Trophoblast cell (in vitro differentiated cells and primary cell): ENCODE data around the gene UPB1.

ENCODE experiments used
- DNase-seq, 2 donors: peaks; one replicate each; pipeline ENCODE4 v3.0.0-alpha.2; 2016
- H2AFZ ChIP-seq: 2 replicates; pipeline ENCODE4 v1.6.1; 2013; ENCODE audit warnings: low read length, moderate library complexity, mild to moderate bottlenecking; ENCODE audit not compliant: insufficient read depth, poor library complexity
- H2AK5ac ChIP-seq: 2 replicates; pipeline ENCODE4 v1.6.1; 2013; ENCODE audit warnings: mild to moderate bottlenecking, low read length
- H2BK120ac ChIP-seq: 2 replicates; pipeline ENCODE4 v1.6.1; 2013; ENCODE audit warnings: low read length, mild to moderate bottlenecking, moderate library complexity; ENCODE audit not compliant: insufficient read depth, poor library complexity
- H2BK12ac ChIP-seq: 2 replicates; pipeline ENCODE4 v1.6.1; 2013; ENCODE audit warnings: mild to moderate bottlenecking, low read length, moderate library complexity
- H2BK5ac ChIP-seq: 2 replicates; pipeline ENCODE4 v1.6.1; 2013; ENCODE audit warnings: low read length, low read depth, moderate library complexity, mild to moderate bottlenecking; ENCODE audit not compliant: poor library complexity
- H3K14ac ChIP-seq: 2 replicates; pipeline ENCODE4 v1.6.1; 2013; ENCODE audit warnings: mild to moderate bottlenecking, low read length
- H3K18ac ChIP-seq: 2 replicates; pipeline ENCODE4 v1.6.1; 2013; ENCODE audit warnings: mild to moderate bottlenecking, low read length
- H3K23ac ChIP-seq: 2 replicates; pipeline ENCODE4 v1.6.1; 2013; ENCODE audit warnings: low read length
- H3K27ac ChIP-seq: 2 replicates; pipeline ENCODE4 v1.5.1; 2013; ENCODE audit warnings: low read depth, mild to moderate bottlenecking, inconsistent platforms, low read length, moderate library complexity
- H3K27me3 ChIP-seq: 2 replicates; pipeline ENCODE4 v1.6.1; 2013; ENCODE audit warnings: inconsistent platforms, mild to moderate bottlenecking, low read length, moderate library complexity; ENCODE audit not compliant: insufficient read depth
- H3K36me3 ChIP-seq, 2 experiments: 1 replicate in 1 of 2; 2 replicates in 1 of 2; pipeline ENCODE4 v1.6.1; 2013; ENCODE audit warnings: low read length in 2 of 2, mild to moderate bottlenecking in 2 of 2, moderate library complexity in 1 of 2; ENCODE audit not compliant: insufficient read depth in 2 of 2, control insufficient read depth in 1 of 2
- H3K4ac ChIP-seq: 2 replicates; pipeline ENCODE4 v1.6.1; 2013; ENCODE audit warnings: low read depth, mild to moderate bottlenecking, low read length, moderate library complexity
- H3K4me1 ChIP-seq, 2 experiments: 1 replicate in 1 of 2; 2 replicates in 1 of 2; pipeline ENCODE4 v1.6.1; 2013; ENCODE audit warnings: low read length in 2 of 2, mild to moderate bottlenecking in 2 of 2, moderate library complexity in 1 of 2; ENCODE audit not compliant: insufficient read depth in 2 of 2, control insufficient read depth in 1 of 2
- H3K4me2 ChIP-seq: 2 replicates; pipeline ENCODE4 v1.6.1; 2013; ENCODE audit warnings: inconsistent platforms, mild to moderate bottlenecking, low read length, moderate library complexity
- H3K4me3 ChIP-seq: 2 replicates; pipeline ENCODE4 v1.5.1; 2013; ENCODE audit warnings: mild to moderate bottlenecking, low read depth, low read length, inconsistent platforms
- H3K79me1 ChIP-seq: one replicate; pipeline ENCODE4 v1.6.1; 2013; ENCODE audit warnings: low read length
- H3K79me2 ChIP-seq: 2 replicates; pipeline ENCODE4 v1.6.1; 2013; ENCODE audit warnings: low read length, mild to moderate bottlenecking; ENCODE audit not compliant: control insufficient read depth, insufficient read depth, poor library complexity
- H3K9ac ChIP-seq: 2 replicates; pipeline ENCODE4 v1.6.1; 2013; ENCODE audit warnings: mild to moderate bottlenecking, low read length
- H3K9me3 ChIP-seq: 2 replicates; pipeline ENCODE4 v1.6.1; 2013; ENCODE audit warnings: low read depth, mild to moderate bottlenecking, control low read depth, inconsistent platforms, low read length; ENCODE audit not compliant: insufficient read depth
- H4K12ac ChIP-seq: 2 replicates; pipeline ENCODE4 v1.6.1; 2013; ENCODE audit warnings: low read depth, mild to moderate bottlenecking, low read length, moderate library complexity
- H4K8ac ChIP-seq: 2 replicates; pipeline ENCODE4 v1.6.1; 2013; ENCODE audit warnings: low read depth, mild to moderate bottlenecking, low read length, moderate library complexity
- H4K91ac ChIP-seq: one replicate; pipeline ENCODE4 v1.6.1; 2013; ENCODE audit warnings: low read depth, mild to moderate bottlenecking, low read length, moderate library complexity
- WGBS: extraction: QIAGEN DNeasy Blood & Tissue Kit; methylation state at CpG from one replicate; pipeline ENCODE4 v1.1.7; 2013; ENCODE audit warnings: missing lambda C conversion rate; ENCODE audit not compliant: insufficient read length, insufficient coverage; ENCODE audit errors: extremely low coverage; 5-methylcytosine and 5-hydroxymethylcytosine counted together

The UPB1 gene

DNA sequence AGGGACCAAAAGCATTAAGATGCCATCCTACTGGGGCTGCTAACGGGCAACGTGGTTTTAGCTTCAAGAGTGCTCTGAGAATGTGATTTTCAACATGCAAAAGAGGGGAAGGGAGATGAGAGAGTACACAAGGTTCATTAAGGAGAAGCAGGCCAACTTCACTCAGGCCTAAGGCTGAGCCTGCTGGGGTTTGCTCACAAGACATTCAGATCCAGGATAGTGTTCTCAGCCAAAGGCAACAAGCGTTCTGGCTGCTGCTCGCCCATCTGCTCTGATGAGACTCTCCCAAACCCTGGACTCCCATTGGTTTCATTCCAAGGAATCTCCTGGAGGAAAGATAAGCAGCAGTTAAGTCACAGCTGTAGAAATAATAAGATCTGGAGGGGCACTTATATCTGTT lies 23.6 kb upstream of the UPB1 start:
- Histone ChIP-seq H2AFZ (no peak overlapping the region), H2AK5ac (no peak overlapping the region)

GRCh38 chr22:24473284-24473683 lies 21.8 kb upstream of the UPB1 start:
- Histone ChIP-seq H3K36me3 (no peaks in the 10 kb centered on the region), H3K9ac (no peak overlapping the region), H3K14ac (no peak overlapping the region), H4K12ac (no peak overlapping the region), H3K18ac (no peak overlapping the region), H2AFZ (no peak overlapping the region), H3K27ac (no peak overlapping the region), H3K27me3 (no peaks in the 10 kb centered on the region), H4K91ac (no peak overlapping the region), H2BK120ac (no peak overlapping the region), H3K4me1 (peaks cover 0 to 8% of the 10 kb centered on the region in 2 experiments), H3K23ac (no peak overlapping the region), H3K9me3 (no peaks in the 10 kb centered on the region), H2BK5ac (no peak overlapping the region), H3K4me3 (no peak overlapping the region), H4K8ac (no peak overlapping the region), H2AK5ac (no peak overlapping the region), H3K4me2 (no peak overlapping the region), H3K79me2 (no peaks in the 10 kb centered on the region), H3K79me1 (no peaks in the 10 kb centered on the region), H2BK12ac (no peak overlapping the region), H3K4ac (no peak overlapping the region)
- no peak for DNase-seq

More for the DNA sequence above, 23.6 kb upstream of the UPB1 start:
- Histone ChIP-seq H3K27me3 (no peaks in the 10 kb centered on the region), H4K91ac (no peak overlapping the region), H3K14ac (no peak overlapping the region), H3K4ac (no peak overlapping the region), H3K4me1 (peaks cover 0 to 8% of the 10 kb centered on the region in 2 experiments), H3K18ac (no peak overlapping the region), H3K9me3 (no peaks in the 10 kb centered on the region), H3K79me1 (no peaks in the 10 kb centered on the region), H3K23ac (no peak overlapping the region), H2BK120ac (no peak overlapping the region), H2BK12ac (no peak overlapping the region), H3K27ac (no peak overlapping the region), H2BK5ac (no peak overlapping the region), H3K79me2 (no peaks in the 10 kb centered on the region), H3K4me2 (no peak overlapping the region), H4K12ac (no peak overlapping the region), H4K8ac (no peak overlapping the region), H3K4me3 (no peak overlapping the region), H3K36me3 (no peaks in the 10 kb centered on the region), H3K9ac (no peak overlapping the region)
- WGBS: no CpG with 5 or more reads among the region's 4 CpGs
- no peak for DNase-seq

DNA sequence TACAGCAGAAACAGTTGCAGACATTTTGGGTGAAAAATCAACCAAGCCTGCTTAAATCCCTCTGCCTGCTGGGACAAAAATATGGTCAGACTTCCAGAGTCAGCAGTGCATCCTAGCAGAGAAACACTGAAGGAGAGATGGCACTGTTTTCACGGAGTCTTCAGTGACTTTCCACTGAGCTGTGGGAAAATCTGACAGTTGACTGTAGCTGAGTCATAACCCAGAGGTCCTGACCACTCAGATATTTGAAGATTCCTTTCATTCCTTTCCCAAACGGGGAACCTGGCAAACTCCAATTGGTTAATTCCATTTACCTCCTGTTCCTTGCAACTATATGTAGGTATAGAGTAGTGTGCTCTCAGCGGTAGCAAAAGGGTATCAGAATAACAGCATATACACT lies 20.9 kb upstream of the UPB1 start:
- H3K79me1 ChIP-seq: no peaks in the 10 kb centered on the region

GRCh38 chr22:24474649-24475255 lies 20.4 kb upstream of the UPB1 start:
- Histone ChIP-seq H3K4me1 (peaks cover 0 to 8% of the 10 kb centered on the region in 2 experiments), H4K12ac (no peak overlapping the region), H3K79me1 (no peaks in the 10 kb centered on the region), H2BK5ac (no peak overlapping the region), H3K9me3 (no peaks in the 10 kb centered on the region), H2BK120ac (no peak overlapping the region), H2BK12ac (no peak overlapping the region), H3K4me2 (no peak overlapping the region), H3K27me3 (no peaks in the 10 kb centered on the region), H4K8ac (no peak overlapping the region), H3K18ac (no peak overlapping the region), H3K4ac (no peak overlapping the region), H3K23ac (no peak overlapping the region), H2AK5ac (no peak overlapping the region), H3K9ac (no peak overlapping the region), H3K14ac (no peak overlapping the region), H3K36me3 (no peaks in the 10 kb centered on the region), H4K91ac (no peak overlapping the region), H3K27ac (no peak overlapping the region), H2AFZ (no peak overlapping the region), H3K79me2 (no peaks in the 10 kb centered on the region), H3K4me3 (no peak overlapping the region)
- no CpG with 5 or more reads among the region's 5 CpGs for WGBS
- DNase-seq: peak in 1 of 2 donors; percentile 9

More for the DNA sequence above, 20.9 kb upstream of the UPB1 start:
- H4K12ac ChIP-seq: no peak overlapping the region
- no peak overlapping the region for H2AK5ac ChIP-seq
- no peak overlapping the region for H2BK12ac ChIP-seq
- no peak overlapping the region for H3K27ac ChIP-seq
- no peak overlapping the region for H4K91ac ChIP-seq
- H3K9me3 ChIP-seq: no peaks in the 10 kb centered on the region
- peak overlapping the region; percentile 10 for H2AFZ ChIP-seq
- no peak overlapping the region for H3K14ac ChIP-seq
- no CpG with 5 or more reads among the region's 3 CpGs for WGBS
- no peak overlapping the region for H3K4me3 ChIP-seq
- H3K9ac ChIP-seq: no peak overlapping the region
- no peak overlapping the region for H3K18ac ChIP-seq
- no peak overlapping the region for H3K23ac ChIP-seq
- peak; percentile 33 to 40 for DNase-seq
- H3K27me3 ChIP-seq: no peaks in the 10 kb centered on the region
- no peak overlapping the region for H2BK5ac ChIP-seq
- H3K4me1 ChIP-seq: peaks cover 0 to 8% of the 10 kb centered on the region in 2 experiments
- no peak overlapping the region for H4K8ac ChIP-seq
- H3K4me2 ChIP-seq: no peak overlapping the region
- no peaks in the 10 kb centered on the region for H3K79me2 ChIP-seq
- no peak overlapping the region for H3K4ac ChIP-seq
- no peak overlapping the region for H2BK120ac ChIP-seq
- no peaks in the 10 kb centered on the region for H3K36me3 ChIP-seq
